Activated B cell treated with CpG ODN at 0.5 μM for 24 hours (primary cell): Measurements from ENCODE around the gene IPO8. TPM values are rescaled to one million over a fixed set of nuclear protein-coding genes. Genes with fewer than 3 reads are reported as not detected.
"Not testable (repeated sequence)": the region's sequence is repeated elsewhere in the genome, so short reads cannot be mapped to it uniquely, and the experiment has no call there.

Source experiments
- ATAC-seq: fragments of 200-7000 bp; cut with Tn5 transposase; one replicate; pipeline ENCODE4 v1.10.0; 2021; ENCODE audit warnings: low read depth, mild to moderate bottlenecking, moderate library complexity
- CTCF ChIA-PET: fragments of 350-600 bp; sonication (Branson Sonifier 250); formaldehyde crosslinking; loops from one replicate; lab custom pipeline; 2021; ENCODE audit warnings: antibody characterized with exemption; lab: Charles Lee
- POLR2A ChIA-PET: fragments of 350-600 bp; sonication (Branson Sonifier 250); formaldehyde crosslinking; loops from one replicate; lab custom pipeline; 2021; ENCODE audit warnings: antibody characterized with exemption; lab: Charles Lee
- DNase-seq: peaks from one replicate; pipeline ENCODE4 v3.0.0; 2022
- H3K27ac Mint-ChIP-seq: one replicate; pipeline ENCODE4 v1.8.0; 2020; ENCODE audit warnings: mixed read lengths
- H3K27me3 Mint-ChIP-seq: one replicate; pipeline ENCODE4 v1.8.0; 2021; ENCODE audit warnings: mixed read lengths
- H3K36me3 Mint-ChIP-seq: one replicate; pipeline ENCODE4 v1.8.0; 2021; ENCODE audit warnings: low read depth, mixed read lengths
- H3K4me1 Mint-ChIP-seq: one replicate; pipeline ENCODE4 v1.8.0; 2021; ENCODE audit warnings: mixed read lengths
- H3K4me3 Mint-ChIP-seq: one replicate; pipeline ENCODE4 v1.8.0; 2020; ENCODE audit warnings: mild to moderate bottlenecking, mixed read lengths
- H3K9me3 Mint-ChIP-seq: one replicate; pipeline ENCODE4 v1.8.0; 2020; ENCODE audit warnings: mixed read lengths
- CTCF ChIP-seq: fragments of 200-600 bp; IDR thresholded peaks from one replicate; pipeline ENCODE4 v1.8.0; 2022; ENCODE audit warnings: antibody characterized with exemption, mild to moderate bottlenecking
- intact Hi-C: fragments of 100-400 bp; cut with micrococcal nuclease; formaldehyde crosslinking; loops from one replicate; pipeline ENCODE4 v1.15.1; 2024
- total RNA-seq: library from RNA; stranded (reverse); gene quantifications from 2 replicates; pipeline ENCODE4 v1.2.3, GENCODE V29; 2022

Gene IPO8
- total RNA-seq, 1 donor from 2014 or later: 52.0 TPM

GRCh38 chr12:30599608-30600007 lies 96.1 kb downstream of the IPO8 start:
- Mint-ChIP-seq H3K4me3 (no peak overlapping the region), H3K27me3 (no peaks in the 10 kb centered on the region), H3K36me3 (no peaks in the 10 kb centered on the region), H3K9me3 (peaks cover 8% of the 10 kb centered on the region), H3K4me1 (no peaks in the 10 kb centered on the region), H3K27ac (no peak overlapping the region)
- intact Hi-C loops: no loop called here
- DNase-seq (no peak), ATAC-seq (no peak)
- CTCF ChIA-PET: no interaction called here
- TF ChIP-seq CTCF: no peak
- POLR2A ChIA-PET: no interaction called here

- DNase-seq (no peak), ATAC-seq (no peak)
- H3K27me3 Mint-ChIP-seq: no peaks in the 10 kb centered on the region
- no peaks in the 10 kb centered on the region for H3K4me1 Mint-ChIP-seq
- no peak overlapping the region for H3K27ac Mint-ChIP-seq
- ChIA-PET POLR2A (no interaction called here), CTCF (no interaction called here)
- no peak overlapping the region for H3K4me3 Mint-ChIP-seq
- H3K36me3 Mint-ChIP-seq: no peaks in the 10 kb centered on the region
- H3K9me3 Mint-ChIP-seq: peaks cover 8% of the 10 kb centered on the region
- intact Hi-C loops: no loop called here
- no peak for TF ChIP-seq CTCF
Measured at GRCh38 chr12:30598889-30599288, 96.8 kb downstream of the IPO8 start.

- no peaks in the 10 kb centered on the region for H3K27me3 Mint-ChIP-seq
- DNase-seq (no peak), ATAC-seq (no peak)
- intact Hi-C loops: no loop called here
- peaks cover 4% of the 10 kb centered on the region for H3K9me3 Mint-ChIP-seq
- H3K27ac Mint-ChIP-seq: no peak overlapping the region
- no peak overlapping the region for H3K4me3 Mint-ChIP-seq
- ChIA-PET CTCF (no interaction called here), POLR2A (no interaction called here)
- H3K36me3 Mint-ChIP-seq: no peaks in the 10 kb centered on the region
- TF ChIP-seq CTCF: no peak
- no peaks in the 10 kb centered on the region for H3K4me1 Mint-ChIP-seq
Measured at GRCh38 chr12:30595742-30596141, 99.9 kb downstream of the IPO8 start.

GRCh38 chr12:30594509-30594908 lies 101.2 kb downstream of the IPO8 start:
- no peaks in the 10 kb centered on the region for H3K27me3 Mint-ChIP-seq
- no peak for TF ChIP-seq CTCF
- H3K27ac Mint-ChIP-seq: no peak overlapping the region
- no peaks in the 10 kb centered on the region for H3K36me3 Mint-ChIP-seq
- no peak for DNase-seq
- ChIA-PET CTCF (no interaction called here), POLR2A (no interaction called here)
- no peak overlapping the region for H3K4me3 Mint-ChIP-seq
- intact Hi-C loops: no loop called here
- peaks cover 4% of the 10 kb centered on the region for H3K9me3 Mint-ChIP-seq
- no peak for ATAC-seq
- no peaks in the 10 kb centered on the region for H3K4me1 Mint-ChIP-seq

GRCh38 chr12:30588572-30588971 lies 107.1 kb downstream of the IPO8 start:
- ATAC-seq, CTCF ChIA-PET, H3K27me3 Mint-ChIP-seq, H3K36me3 Mint-ChIP-seq, H3K4me1 Mint-ChIP-seq, H3K4me3 Mint-ChIP-seq, H3K9me3 Mint-ChIP-seq, H3K27ac Mint-ChIP-seq, POLR2A ChIA-PET, intact Hi-C loops, DNase-seq: not testable (repeated sequence)

- ATAC-seq (no peak), DNase-seq (no peak)
- ChIA-PET CTCF (no interaction called here), POLR2A (no interaction called here)
- Mint-ChIP-seq H3K27me3 (no peaks in the 10 kb centered on the region), H3K4me1 (no peaks in the 10 kb centered on the region), H3K4me3 (no peak overlapping the region), H3K36me3 (no peaks in the 10 kb centered on the region), H3K27ac (no peak overlapping the region), H3K9me3 (peaks cover 2% of the 10 kb centered on the region)
- TF ChIP-seq CTCF: no peak
- intact Hi-C loops: no loop called here
Measured at GRCh38 chr12:30587782-30588181, 107.9 kb downstream of the IPO8 start.
